GM15510 (cell line): ENCODE results near the gene NSL1.

ENCODE experiments used
- POLR2A ChIP-seq: IDR thresholded peaks from 3 replicates; pipeline ENCODE4 v1.6.1; 2011; ENCODE audit warnings: borderline replicate concordance; ENCODE audit not compliant: insufficient read length; ENCODE audit errors: extremely low read depth

The NSL1 gene

DNA sequence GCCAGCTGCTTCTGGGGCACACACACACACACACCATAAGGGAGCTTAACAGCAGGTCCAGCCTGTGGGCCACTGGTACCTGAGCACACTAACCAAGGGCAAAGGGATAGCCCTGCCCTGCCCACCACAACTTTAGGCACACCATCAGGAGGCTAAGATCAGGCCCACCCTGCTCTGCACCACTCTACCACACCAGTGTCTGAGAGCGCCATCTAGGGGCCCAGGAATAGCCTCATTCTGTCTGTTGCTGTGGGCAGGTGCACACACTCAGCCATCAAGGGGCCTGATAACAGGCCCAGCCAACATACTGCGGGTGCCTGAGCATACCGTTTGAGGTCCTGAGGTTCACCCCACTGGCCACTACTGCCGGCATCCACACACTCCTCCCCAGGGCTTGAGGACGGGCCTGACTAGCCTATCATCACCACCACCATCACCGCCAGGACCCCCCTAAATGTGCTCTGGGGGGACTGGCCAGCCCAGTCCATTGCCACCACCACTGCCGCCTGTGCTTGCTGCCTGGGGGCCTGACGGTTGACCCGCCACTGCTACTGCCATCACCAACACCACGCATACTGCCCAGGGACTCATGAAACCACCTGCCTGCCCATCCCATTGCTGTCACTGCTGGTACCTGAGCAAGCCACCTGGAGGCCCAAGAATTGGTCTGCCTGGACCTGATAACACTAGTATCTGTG, 31.3 kb downstream of the NSL1 start:
- TF ChIP-seq POLR2A: no peak

DNA sequence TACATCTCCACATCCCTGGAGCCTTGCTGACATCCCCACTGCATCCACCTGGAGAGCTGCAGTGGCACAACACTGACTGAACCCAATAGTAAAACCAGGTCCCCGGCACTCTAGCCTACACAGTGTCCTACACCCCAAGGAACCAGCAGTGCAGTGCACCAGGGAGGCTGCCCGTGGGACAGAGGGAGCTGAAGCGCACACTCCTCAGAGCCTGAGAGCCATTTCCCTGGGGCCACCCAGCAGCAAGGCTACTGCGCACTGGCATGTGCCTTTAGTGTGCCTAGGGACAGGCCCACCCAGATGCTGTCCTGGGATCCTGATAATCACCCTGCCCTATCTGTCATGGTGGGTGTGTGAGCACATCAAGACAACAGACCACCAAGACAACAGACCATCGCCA, 31.9 kb downstream of the NSL1 start:
- no peak for TF ChIP-seq POLR2A

DNA sequence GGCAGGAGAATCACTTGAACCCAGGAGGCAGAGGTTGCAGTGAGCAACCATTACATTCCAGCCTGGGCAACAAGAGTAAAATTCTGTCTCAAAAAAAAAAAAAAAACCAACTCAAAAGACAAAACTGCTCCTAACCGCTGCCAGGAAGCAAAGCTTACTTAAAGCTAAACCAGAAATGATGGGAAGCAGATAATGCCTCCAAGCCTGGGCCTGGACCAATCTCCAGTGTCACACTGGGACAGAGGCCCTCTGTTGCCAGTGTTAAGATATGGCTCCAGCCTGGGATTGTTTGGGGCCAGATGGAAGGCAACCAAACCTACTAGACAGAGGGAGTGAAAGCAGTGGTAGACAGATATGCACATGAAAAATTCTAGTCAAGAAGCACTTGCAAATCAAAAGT, 36.9 kb downstream of the NSL1 start:
- no peak for TF ChIP-seq POLR2A

DNA sequence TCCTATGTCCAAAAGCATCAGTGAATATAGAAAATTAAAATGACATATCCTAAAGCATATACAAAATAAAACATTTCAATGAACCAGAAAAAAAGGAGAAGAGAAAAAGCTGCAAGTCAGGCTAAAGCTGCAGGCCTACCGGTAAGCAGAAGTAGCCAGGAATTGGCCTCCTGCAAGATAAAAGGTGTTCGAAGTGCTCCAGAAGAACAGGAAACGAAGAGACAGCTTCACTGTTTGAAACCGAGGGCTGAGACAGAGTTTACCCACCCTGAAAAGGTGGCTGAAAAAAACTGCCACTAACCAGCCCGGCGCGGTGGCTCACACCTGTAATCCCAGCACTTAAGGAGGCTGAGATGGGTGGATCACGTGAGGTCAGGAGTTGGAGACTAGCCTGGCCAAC, 37.4 kb downstream of the NSL1 start:
- no peak for TF ChIP-seq POLR2A

DNA sequence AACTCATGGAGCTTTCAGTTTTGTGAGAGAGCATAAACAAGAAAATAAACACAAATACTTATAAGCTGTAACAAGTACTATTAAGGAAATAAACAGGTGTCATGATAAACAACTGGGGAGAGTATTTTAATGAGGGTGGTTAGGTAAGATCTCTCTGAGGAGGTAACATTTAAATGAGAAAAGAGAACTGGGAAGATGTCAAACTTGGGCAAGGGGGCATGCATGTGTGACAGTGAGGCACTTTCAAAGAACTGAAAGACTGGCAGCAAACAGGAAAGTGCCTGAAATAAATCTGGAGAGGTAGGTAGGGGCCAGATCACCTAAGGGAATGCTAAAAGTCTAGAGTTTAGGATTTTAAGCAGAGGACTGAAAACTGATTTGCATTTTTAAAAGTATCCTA, 37.8 kb downstream of the NSL1 start:
- no peak for TF ChIP-seq POLR2A

DNA sequence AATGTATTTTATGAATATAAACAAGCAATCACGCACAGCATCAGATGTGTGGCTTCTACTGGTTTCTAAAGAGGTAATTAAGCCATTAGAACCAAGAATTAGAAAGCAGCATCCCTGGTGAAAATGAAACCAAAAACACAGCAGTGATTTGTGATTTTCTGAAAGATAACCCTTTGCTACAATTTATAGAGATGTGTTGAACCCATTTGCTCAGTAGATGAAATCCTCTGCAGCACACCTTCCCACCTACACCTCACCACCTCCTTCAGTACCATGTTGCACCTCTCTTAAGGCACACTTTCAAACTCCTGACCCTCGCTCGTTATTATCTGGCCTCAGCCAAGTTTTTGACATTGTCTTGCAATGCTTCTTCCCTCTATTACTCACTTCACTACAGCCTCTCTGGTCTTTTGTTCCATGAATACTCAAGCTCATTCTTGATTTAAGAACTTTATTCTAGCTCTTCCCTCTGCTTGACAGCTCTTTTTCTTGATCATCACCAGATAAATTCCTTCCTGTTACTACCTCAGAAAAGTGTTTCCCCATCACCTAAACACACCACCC, 38.6 kb downstream of the NSL1 start:
- TF ChIP-seq POLR2A: no peak

DNA sequence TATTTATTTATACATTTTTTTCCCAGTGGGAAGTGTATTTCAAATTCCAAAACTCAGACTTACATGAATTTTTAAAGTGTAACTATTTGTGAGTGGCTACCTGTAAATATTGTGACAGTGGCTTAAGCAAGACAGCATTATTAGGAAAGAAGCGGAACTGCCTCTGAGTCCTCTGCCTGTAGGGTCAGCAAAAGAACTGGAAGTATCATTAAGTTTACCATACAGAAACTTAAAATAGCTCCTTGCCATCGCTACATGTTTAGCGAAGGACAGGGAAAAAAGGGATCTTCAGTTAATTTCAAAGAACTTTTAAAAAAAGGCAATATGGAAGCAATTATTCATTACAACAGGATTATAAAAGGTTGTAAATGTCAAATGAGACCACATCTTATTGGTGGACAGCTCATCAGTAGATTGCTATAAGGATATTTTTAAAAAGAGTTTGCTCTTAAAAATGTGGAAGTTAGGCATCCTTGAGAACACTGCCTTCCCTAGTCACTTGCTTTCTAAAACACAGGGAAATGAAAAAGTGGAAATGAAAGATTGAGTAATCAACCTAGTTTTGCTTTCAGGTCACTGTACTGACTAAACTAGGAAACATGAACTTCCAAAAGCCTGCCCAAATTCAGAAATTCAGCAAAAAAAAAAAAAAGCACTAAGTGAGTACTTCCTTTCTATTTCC, 39.2 kb downstream of the NSL1 start:
- TF ChIP-seq POLR2A: no peak

DNA sequence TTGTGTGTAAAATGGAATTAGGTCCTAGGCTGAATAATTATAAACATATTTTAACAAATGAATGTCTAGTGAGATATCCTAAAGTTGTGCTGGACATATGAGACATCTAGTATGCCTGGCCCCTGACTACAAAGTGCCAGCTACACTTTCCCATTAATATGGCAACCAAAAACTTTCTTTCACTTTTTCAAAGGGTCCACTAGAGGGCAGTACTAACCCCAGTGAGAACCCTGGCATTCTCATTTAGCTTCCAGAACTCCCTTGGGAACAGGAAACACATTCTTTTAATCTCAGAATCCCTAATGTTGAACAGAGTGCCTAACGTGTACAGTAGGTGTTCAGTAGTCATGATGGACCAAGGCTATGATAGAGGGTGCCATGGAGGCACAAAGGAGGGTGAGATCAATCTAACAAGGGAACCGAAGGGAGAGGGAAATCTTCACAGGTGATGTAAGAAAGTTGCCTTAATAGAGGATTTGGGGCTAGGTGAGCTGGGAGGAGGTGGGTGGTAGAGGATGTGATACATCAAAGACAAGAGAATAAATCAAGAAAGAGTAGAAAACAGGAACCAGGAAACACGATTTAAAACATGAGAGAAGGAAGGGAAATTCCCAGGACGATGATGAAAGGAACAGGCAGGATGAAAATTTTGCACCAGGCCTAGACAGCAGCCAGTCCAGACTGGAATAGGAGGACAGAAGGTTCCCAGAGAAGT, 41.6 kb downstream of the NSL1 start:
- no peak for TF ChIP-seq POLR2A

DNA sequence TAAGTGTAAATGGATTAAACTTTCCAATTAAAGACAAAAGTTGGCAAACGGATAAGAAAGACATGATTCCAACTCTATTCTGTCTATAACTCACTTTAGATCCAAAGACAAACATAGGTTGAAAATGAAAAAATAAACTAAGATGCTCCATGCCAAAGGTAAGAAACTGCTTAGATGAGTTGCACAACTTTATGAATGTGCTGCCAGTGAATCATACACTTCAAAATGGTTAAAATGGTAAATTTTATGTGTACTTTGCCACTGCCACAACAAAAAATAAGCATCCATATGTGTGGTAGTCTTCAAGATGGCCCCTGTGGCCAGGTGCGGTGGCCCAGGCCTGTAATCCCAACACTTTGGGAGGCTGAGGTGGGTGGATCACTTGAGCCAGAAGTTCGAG, 45.0 kb downstream of the NSL1 start:
- TF ChIP-seq POLR2A: no peak

DNA sequence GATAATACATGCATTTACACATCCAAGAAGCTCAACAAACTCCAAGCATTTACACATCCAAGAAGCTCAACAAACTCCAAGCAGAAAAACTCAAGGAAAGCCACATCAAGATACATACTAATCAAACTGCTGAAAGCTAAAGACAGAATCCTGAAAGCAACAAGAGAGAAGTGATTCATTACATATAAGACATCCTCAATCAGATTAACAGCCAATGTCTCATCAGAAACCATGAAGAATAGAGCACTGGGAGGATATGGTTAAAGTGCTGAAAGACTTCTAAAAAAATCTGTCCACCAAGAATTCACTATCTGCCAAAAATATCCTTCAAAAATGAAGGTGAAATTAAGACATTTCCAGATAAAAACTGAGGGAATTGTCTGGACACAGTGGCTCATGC, 46.3 kb downstream of the NSL1 start:
- TF ChIP-seq POLR2A: no peak

DNA sequence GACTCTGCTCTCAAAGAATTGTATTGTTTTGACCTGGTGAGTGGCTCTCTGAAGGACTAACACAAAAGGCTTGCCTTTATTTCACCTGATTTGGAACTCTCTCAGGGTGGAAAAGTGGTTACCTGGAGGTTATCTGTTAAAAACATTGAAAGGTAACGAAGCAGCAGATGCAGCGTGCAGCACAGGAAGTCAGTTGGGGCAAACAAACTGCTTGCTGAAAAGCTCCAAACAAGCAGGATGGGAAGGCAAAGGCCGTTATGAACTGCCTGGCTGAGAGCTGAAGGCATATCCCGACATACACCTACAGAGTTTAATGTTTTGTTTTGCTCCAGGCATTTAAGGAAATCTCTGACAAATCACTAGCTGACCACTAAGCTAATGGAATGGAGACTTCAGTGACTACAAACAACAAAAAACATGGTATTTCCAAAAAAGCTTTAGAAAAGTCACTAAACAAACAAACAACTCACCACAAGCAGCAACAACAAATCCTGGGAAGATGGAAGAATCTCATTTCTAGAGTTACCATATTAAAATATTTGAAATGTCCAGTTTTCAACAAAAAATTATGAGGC, 47.6 kb downstream of the NSL1 start:
- no peak for TF ChIP-seq POLR2A

DNA sequence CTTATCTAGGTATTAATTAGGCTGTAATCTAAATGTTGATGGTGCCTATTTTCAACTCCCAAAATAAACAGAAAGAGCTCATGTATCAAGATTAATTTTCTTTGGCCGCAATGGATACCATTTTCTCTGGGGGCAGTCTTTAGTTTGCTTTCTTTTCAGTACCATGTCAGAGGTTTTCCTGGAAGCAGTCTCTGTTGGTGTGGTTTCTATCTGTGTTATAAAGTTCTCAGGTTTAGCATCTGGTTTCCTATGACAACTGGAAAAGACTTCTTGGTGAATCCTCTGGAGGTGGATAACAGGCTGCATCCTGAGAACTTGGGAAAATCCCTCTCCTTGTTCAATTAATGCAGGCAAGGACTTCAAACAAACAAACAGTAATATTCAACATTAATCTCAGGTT, 53.2 kb downstream of the NSL1 start:
- no peak for TF ChIP-seq POLR2A

DNA sequence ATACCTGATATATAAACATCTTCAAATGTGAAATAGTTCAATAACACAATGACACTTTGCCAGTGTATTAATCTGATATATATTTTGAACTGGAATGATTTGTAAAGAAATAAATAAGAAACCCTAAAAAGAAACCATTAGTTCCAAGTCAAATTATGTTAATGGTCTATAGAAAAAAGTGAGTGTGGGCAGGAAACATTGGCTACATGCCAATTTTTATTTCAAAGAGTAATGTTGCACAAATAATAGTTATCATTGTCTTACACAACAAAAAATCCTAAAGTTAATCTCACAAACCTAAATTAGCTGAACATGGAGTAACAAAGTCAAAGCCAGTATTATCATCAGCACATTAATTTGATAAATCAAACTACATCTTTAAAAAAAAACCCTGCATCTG, 54.0 kb downstream of the NSL1 start:
- no peak for TF ChIP-seq POLR2A

DNA sequence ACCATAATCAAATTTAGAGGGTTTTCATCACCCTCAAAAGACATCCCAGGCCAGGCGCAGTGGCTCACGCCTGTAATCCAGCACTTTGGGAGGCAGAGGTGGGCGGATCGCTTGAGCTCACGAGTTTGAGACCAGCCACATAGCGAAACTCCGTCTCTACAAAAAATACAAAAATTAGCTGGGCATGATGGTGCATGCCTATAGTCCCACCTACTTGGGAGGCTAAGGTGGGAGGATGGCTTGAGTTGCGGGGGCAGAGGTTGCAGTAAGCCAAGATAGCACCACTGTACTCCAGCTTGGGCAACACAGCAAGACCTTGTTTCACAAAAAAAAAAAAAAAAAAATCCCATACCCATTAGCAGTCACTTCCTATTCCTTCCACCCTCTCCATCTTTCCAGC, 58.5 kb downstream of the NSL1 start:
- TF ChIP-seq POLR2A: no peak

DNA sequence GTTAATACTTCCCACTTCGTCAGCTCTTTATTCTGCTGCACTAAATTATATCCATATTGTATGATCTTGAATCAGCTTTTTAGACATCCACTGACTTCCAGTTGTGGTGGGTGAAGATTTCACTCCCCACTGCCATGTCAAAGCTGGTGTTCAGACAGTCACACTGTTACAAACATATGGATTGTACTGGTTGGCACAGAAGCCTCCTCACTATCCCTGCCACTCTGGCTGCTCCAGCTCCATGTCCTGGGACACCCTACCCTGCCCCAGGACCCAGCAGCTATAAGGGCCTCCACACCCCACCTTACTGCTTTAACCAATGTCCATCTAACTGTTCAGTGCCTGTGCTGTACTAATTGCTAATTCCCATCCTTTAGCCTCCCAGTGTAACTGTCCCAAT, 59.9 kb downstream of the NSL1 start:
- no peak for TF ChIP-seq POLR2A
